ENCODE measurements around the gene NFKB2. TPM values are rescaled to one million over a fixed set of nuclear protein-coding genes. Genes with fewer than 3 reads are reported as not detected.

The NFKB2 gene
- total and polyA plus RNA-seq, 10 donors, result 34.7 to 161 (median 57.1) TPM

GRCh38 chr10:102405108-102405571, 9.6 kb downstream of the NFKB2 start:
- H3K27ac ChIP-seq, result no peak overlapping the region
- intact Hi-C loops (cut with DNase I; ENCODE audit: low total_unique reads), result no loop called here
- peaks cover 0 to 37% (median 30%) of the 10 kb centered on the region in 6 donors for H3K36me3 ChIP-seq
- 79 to 88% (median 83%) methylated on average over 16 to 19 of the region's 19 CpGs for WGBS, 5 donors
- DNase-seq, result no peak
- no peak overlapping the region for H3K4me3 ChIP-seq
- peaks cover 5 to 35% (median 22%) of the 10 kb centered on the region in 7 donors for H3K27me3 ChIP-seq (replicated peaks in 1 of 7)
- peak in 2 of 3 donors; percentile 35 to 75 for TF ChIP-seq POLR2AphosphoS5 (IDR thresholded peaks at IDR 0.05)
- TF ChIP-seq POLR2A (IDR thresholded peaks at IDR 0.05), result no peak
- no peaks in the 10 kb centered on the region for H3K9me3 ChIP-seq
- peaks cover 7 to 47% (median 25%) of the 10 kb centered on the region in 6 donors for H3K4me1 ChIP-seq

- intact Hi-C loops (cut with DNase I; ENCODE audit: low total_unique reads), result no loop called here
- no peaks in the 10 kb centered on the region for H3K9me3 ChIP-seq
- peaks cover 0 to 32% (median 26%) of the 10 kb centered on the region in 6 donors for H3K36me3 ChIP-seq
- peaks cover 10 to 40% (median 26%) of the 10 kb centered on the region in 7 donors for H3K27me3 ChIP-seq (replicated peaks in 1 of 7)
- TF ChIP-seq POLR2AphosphoS5 (IDR thresholded peaks at IDR 0.05) (peak in 1 of 3 donors; percentile 31), POLR2A (IDR thresholded peaks at IDR 0.05) (no peak), CTCF (IDR thresholded peaks at IDR 0.05 in 8 of 11, conservative IDR thresholded peaks at IDR 0.05 in 3 of 11) (no peak)
- H3K4me1 ChIP-seq, result peaks cover 5 to 47% (median 26%) of the 10 kb centered on the region in 6 donors
- H3K27ac ChIP-seq, result no peak overlapping the region
- DNase-seq, result no peak
- H3K4me3 ChIP-seq, result no peak overlapping the region
- 72 to 83% (median 79%) methylated on average over 6 of the region's 6 CpGs for WGBS, 5 donors
Observed at GRCh38 chr10:102405632-102406031, 10.1 kb downstream of the NFKB2 start.

GRCh38 chr10:102406815-102407214, 11.3 kb downstream of the NFKB2 start:
- TF ChIP-seq POLR2AphosphoS5 (IDR thresholded peaks at IDR 0.05) (no peak), CTCF (IDR thresholded peaks at IDR 0.05 in 8 of 11, conservative IDR thresholded peaks at IDR 0.05 in 3 of 11) (no peak), POLR2A (IDR thresholded peaks at IDR 0.05) (no peak)
- WGBS, 5 donors, result 97 to 100% (median 97%) methylated on average over 2 of the region's 2 CpGs
- no peak overlapping the region for H3K4me3 ChIP-seq
- peaks cover 0 to 21% (median 14%) of the 10 kb centered on the region in 6 donors for H3K36me3 ChIP-seq
- peaks cover 5 to 44% (median 28%) of the 10 kb centered on the region in 6 donors for H3K4me1 ChIP-seq
- peaks cover 12 to 51% (median 38%) of the 10 kb centered on the region in 7 donors for H3K27me3 ChIP-seq (replicated peaks in 1 of 7)
- no peak overlapping the region for H3K27ac ChIP-seq
- intact Hi-C loops (cut with DNase I; ENCODE audit: low total_unique reads), result no loop called here
- no peaks in the 10 kb centered on the region for H3K9me3 ChIP-seq
- DNase-seq, result no peak

GRCh38 chr10:102407425-102408130, 12.1 kb downstream of the NFKB2 start:
- Histone ChIP-seq H3K9me3 (no peaks in the 10 kb centered on the region), H3K27ac (no peak overlapping the region), H3K36me3 (peaks cover 0 to 13% (median 6%) of the 10 kb centered on the region in 6 donors), H3K4me3 (no peak overlapping the region), H3K27me3 (replicated peaks in 1 of 7) (peaks cover 12 to 59% (median 45%) of the 10 kb centered on the region in 7 donors), H3K4me1 (peaks cover 5 to 41% (median 28%) of the 10 kb centered on the region in 6 donors)
- no peak for DNase-seq
- 77 to 91% (median 82%) methylated on average over 12 to 13 of the region's 13 CpGs for WGBS, 5 donors
- no peak for TF ChIP-seq POLR2A (IDR thresholded peaks at IDR 0.05)
- TF ChIP-seq CTCF (IDR thresholded peaks at IDR 0.05 in 8 of 11, conservative IDR thresholded peaks at IDR 0.05 in 3 of 11), result no peak
- no peak for TF ChIP-seq POLR2AphosphoS5 (IDR thresholded peaks at IDR 0.05)
- intact Hi-C loops (cut with DNase I; ENCODE audit: low total_unique reads), result no loop called here

All from spleen (tissue), 11 donors.